GM21717 (cell line): ENCODE data around the gene RNF224.
A peak's percentile ranks its signal among the peaks of the same experiment; 100 is the strongest.
"Not testable (repeated sequence)": the region's sequence is repeated elsewhere in the genome, so short reads cannot be mapped to it uniquely, and the experiment has no call there.

Experiments used
- ATAC-seq: cut with Tn5 transposase; IDR thresholded peaks from one replicate; pipeline ENCODE4 v1.9.1; 2021; ENCODE audit warnings: mild to moderate bottlenecking, moderate library complexity; ENCODE audit not compliant: unreplicated experiment

Gene RNF224

DNA sequence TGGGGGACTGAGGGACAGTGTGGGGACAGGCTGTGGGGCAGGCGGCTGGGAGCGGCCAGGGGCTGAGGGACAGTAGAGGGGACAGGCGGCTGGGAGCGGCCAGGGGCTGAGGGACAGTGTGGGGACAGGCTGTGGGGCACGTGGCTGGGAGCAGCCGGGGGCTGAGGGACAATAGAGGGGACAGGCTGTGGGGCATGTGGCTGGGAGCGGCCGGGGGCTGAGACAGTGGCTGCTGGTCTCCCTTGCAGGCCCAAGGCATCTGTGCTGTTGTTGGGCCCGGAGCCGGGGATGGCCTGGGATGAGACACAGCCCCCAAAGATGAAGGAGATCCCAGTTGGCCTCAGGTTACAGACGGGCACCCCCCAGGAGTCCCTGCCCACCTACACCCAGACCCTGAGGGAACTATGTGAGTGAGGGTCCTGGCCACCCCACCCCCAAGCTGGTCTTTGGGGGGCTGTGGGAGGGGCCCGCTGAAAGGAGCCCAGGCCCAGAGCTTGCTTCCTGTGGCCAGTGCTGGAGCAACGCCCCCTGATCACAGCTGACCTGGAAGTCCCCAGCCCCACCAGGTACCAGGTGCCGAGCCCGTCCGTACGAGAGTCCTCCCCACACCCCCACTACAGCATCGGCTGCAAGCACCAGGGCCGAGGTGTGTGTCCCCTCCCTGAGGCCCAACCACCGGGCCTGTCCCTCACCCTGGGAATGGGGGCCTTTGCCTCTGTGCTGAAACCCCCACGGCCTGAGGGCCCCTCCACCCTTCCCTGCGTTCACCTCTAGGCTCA lies 24.4 kb downstream of the RNF224 start:
- no peak for ATAC-seq

DNA sequence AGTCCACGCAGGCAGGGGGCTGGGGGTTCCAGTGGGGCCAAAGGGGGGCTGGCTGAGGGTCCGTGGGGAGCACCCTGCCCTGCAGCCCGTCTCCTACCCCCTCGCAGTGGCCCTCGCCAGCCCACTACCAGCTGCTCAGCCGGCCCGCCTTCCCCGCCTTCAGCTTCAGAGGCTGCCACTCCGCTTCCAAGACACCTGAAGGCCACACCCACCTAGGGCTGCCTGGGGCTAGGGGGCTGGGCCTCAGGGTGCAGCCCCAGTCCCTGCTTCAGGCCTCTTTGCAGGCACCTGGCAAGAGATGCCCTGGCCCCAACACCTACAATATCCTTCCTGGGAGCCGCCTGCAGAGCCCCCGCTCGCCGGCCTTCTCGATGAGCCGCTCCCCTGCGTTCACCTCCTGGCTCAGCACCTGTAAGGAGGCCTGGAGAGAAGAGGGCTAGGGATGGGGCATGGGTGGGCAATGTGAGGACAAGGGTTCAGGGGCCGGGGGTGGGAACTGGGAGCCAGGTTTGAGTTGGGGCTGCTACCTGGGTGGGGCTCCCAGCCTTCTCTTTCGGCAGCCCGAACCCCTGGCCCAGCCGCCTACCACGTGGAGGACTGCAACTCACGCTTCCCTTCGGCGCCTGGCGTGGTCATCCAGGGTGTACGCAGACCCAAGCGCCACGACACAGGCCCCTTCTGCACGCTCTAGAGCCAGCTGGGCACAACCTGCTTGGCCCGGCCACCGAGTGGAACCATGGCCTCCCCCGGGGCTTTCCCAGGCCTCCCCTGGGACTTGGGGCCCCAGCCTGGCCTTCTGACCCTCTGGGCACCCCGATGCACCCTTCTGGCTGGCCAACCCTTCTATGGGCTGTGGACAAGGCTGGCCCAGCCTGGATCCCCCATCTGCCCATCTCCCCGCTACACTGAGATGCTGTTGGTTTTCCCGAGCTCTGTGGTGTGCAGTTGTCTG lies 25.5 kb downstream of the RNF224 start:
- ATAC-seq, result no peak

DNA sequence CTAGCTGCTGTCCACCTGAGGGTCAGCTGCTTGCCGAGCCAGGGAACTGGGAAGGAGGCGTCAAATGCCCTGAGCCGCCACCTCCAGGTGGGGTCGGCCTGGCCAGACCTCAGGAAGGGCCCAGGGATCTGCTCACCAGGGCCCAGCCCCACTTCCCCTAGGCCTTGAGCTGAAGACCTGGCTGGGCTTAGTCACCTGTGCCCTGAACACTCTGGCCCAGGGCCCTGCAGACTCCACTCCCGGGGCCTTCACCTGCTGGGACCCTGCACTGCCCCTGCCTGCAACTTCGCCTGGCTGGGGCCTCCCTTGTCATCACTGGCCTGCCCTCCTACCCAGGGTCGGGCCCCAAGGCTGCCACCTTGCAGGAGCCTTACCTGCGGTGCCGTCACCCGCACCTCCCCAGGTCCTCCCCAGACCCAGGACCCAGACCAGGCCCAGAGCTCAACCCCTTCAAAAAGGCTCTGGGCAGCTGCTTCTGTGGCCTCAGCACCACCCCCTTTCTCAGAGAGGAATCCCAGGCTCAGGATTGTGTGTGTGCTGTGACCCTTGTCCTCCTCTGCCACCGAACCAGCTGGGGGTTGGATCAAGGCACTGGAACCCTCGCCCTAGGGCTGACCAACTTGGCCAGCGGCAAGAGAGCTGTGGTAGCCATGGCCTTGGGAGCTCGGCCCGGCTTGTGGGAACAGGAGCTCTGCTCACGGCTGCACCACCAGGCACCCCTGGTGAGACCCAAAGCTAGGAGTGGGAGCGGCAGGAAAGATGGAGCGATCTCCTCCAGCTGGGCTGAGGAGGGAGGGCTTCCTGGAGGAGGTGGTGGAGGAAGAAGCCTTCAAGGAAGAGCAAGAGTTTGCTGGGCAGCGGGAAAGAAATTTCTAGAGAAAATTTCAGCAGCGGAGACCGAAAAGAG lies 26.7 kb downstream of the RNF224 start:
- ATAC-seq, result no peak

GRCh38 chr9:137254624-137255447 lies 27.5 kb downstream of the RNF224 start, which contains the start of gene NELFB:
Gene NELFB (plus strand): TSS chr9:137255327.
- peak; percentile 61 for ATAC-seq

DNA sequence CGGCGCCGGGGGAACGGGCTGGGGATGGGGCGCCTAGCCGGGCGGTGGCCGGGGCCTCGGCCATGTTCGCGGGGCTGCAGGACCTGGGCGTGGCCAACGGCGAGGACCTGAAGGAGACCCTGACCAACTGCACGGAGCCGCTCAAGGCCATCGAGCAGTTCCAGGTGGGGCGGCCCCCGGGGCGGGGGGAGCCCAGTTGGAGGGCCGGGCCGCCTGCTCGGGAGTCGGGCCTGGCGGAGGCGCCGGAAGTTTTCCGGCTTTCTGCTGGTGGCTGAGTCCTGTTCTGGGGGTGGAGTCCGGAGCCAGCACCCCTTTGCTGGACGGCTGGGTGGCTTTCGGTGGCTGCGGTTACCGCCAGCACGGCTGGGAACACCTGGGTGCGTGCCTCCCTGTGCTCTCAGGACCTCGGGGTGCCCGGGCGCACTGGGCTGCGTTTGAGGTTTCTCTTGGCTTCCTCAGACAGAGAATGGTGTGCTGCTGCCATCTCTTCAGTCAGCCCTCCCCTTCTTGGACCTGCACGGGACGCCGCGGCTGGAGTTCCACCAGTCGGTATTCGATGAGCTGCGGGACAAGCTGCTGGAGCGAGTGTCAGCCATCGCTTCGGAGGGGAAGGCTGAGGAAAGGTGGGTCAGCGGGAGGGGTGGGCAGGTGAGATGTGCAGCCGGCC lies 28.3 kb downstream of the RNF224 start:
- no peak for ATAC-seq

- ATAC-seq, result no peak
Observed at GRCh38 chr9:137256362-137256761, 29.1 kb downstream of the RNF224 start.

- no peak for ATAC-seq
Observed at GRCh38 chr9:137256856-137257255, 29.6 kb downstream of the RNF224 start.

DNA sequence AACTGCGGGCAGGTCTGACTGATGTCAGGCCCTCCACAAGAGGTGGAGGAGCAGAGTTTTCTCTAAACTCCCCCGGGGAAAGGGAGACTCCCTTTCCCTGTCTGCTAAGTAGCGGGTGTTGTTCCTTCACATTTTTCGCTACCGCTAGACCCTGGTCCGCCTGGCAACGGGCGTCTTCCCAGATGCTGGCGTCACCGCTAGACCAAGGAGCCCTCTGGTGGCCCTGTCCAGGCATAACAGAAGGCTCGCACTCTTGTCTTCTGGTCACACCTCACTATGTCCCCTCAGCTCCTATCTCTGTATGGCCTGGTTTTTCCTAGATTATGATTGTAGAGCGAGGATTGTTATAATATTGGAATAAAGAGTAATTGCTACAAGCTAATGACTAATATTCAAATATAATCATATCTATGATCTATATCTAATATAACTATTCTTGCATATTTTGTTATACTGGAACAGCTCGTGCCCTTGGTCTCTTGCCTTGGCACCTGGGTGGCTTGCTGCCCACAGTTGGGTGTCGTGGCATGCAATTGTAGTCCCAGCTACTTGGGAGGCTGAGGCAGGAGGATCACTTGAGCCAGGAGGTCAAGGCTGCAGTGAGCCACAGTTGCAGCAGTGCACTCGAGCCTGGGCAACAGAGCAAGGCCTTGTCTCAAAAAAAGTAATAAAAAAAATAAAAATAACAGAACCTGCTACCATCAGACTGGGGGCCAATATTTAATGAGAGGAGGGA lies 35.0 kb downstream of the RNF224 start:
- not testable (repeated sequence) for ATAC-seq

- no peak for ATAC-seq
Observed at GRCh38 chr9:137262909-137263285, 35.6 kb downstream of the RNF224 start.

DNA sequence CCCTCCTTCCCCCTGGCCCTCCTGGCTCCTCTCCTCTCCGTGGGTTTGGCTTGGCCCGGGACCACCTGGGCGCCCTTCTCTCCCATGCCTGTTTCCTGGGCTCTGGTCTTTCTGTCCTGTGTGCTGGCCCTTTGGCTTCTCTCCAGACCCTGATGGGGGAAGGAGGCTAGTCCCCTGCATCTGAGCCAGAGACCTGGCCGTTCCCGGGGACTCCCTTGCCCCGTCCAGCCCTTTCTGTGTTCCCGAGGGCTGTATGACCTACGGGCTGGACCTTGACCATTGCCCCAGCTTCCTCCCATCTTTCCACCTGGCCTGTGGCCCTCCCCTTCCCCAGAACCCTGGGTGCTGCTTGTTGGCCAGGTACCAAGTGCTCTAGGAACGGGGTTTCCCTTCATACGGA lies 36.2 kb downstream of the RNF224 start:
- no peak for ATAC-seq

DNA sequence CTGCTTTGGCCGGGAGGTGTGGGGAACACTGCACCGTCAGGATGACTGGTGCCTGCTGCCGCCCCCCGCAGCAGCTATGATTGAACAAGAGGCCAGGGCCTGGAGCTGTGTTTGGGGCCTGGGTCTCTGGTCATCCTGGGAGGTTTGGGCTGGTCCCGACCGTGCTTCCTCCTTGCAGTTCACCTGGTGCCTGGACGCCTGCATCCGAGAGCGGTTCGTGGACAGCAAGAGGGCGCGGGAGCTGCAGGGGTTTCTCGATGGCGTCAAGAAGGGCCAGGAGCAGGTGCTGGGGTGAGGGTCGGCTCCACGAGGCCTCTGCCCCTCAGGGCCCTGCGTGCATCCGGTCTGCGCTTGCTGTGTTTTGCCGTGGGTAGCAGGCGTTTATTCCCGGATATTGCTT lies 36.8 kb downstream of the RNF224 start:
- no peak for ATAC-seq

- ATAC-seq, result no peak
Observed at GRCh38 chr9:137265496-137266161, 38.3 kb downstream of the RNF224 start.

- no peak for ATAC-seq
Observed at GRCh38 chr9:137266162-137266527, 38.8 kb downstream of the RNF224 start.

GRCh38 chr9:137266585-137267453 lies 39.5 kb downstream of the RNF224 start:
- ATAC-seq, result no peak

DNA sequence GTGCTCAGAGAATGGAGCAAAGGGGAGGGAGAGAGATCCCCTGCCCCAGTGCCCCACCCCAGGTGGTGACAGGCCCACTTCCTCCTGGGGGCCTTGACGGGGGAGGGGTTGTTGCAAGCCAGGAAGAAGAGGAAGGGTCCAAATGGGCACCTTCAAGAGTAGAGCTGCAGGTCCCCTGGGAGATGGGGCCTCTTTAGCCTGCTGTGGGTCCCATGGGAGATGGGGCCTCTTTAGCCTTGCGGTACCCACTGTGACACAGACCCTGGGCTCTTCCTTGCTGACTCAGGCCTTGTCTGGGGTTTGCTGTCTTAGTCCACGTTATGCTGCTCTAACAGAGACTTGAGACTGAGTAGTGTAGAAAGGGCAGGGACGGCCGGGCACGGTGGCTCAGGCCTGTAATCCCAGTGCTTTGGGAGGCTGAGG lies 40.6 kb downstream of the RNF224 start:
- no peak for ATAC-seq

DNA sequence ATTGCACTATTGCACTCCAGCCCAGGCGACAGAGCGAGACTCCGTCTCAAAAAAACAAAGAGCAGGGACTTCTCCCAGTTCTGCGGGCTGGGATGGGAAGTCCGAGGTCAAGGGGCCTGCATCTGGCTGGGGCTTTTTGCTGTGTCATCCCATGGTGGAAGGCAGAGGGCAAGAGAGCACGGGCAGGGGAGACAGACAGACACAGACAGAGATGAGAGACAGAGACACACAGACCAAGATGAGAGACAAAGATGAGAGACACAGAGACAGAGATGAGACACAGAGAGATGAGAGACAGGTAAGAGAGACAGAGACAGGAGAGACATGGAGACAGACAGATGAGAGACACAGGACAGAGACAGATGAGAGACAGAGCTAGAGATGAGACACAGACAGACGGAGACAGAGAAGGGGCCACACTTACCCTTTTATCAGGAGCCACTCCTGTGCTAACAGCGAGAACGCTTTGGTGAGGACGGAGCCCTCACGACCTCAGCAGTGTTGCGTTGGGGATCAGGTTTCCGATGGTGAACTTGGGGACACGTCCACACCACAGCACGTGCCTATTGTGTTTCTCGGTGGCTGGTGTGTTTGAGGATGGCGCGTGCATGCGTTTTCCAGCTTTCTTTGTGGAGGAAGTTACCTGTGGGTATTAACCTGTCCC lies 41.4 kb downstream of the RNF224 start:
- ATAC-seq, result no peak
